ENCODE results near the gene SOX21. TPM values are rescaled to one million over a fixed set of nuclear protein-coding genes. Genes with fewer than 3 reads are reported as not detected.

SOX21 gene
- total RNA-seq, result 0.18 TPM
- long read RNA-seq, result 0 reads

- Histone ChIP-seq H3K36me3 (no peaks in the 10 kb centered on the region), H3K4me1 (peaks cover 33% of the 10 kb centered on the region), H3K27me3 (ENCODE audit: low read depth) (peaks cover 90% of the 10 kb centered on the region), H3K4me3 (peak within 1 kb of the TSS; percentile 46), H3K27ac (no peak within 1 kb of the TSS), H3K9me3 (no peaks in the 10 kb centered on the region)
- DNase-seq (no peak), ATAC-seq (peak in 1 of 2 donors; percentile 16)
- TF ChIP-seq CTCF (IDR thresholded peaks at IDR 0.05), result no peak
- intact Hi-C loops (cut with DNase I), result no loop called here
Measured at GRCh38 chr13:94712287-94712811, at the start of gene SOX21. SOX21 (minus strand) TSS chr13:94712545; CDS start chr13:94712049, 496 bp downstream.

- no peaks in the 10 kb centered on the region for H3K9me3 ChIP-seq
- H3K36me3 ChIP-seq, result no peaks in the 10 kb centered on the region
- TF ChIP-seq CTCF (IDR thresholded peaks at IDR 0.05), result no peak
- intact Hi-C loops (cut with DNase I), result no loop called here
- H3K27ac ChIP-seq, result no peak overlapping the region
- H3K4me3 ChIP-seq, result no peak overlapping the region
- DNase-seq, result no peak
- H3K4me1 ChIP-seq, result no peaks in the 10 kb centered on the region
- peaks cover 9% of the 10 kb centered on the region for H3K27me3 ChIP-seq (ENCODE audit: low read depth)
- no peak for ATAC-seq
Measured at GRCh38 chr13:94761407-94761806, 49.1 kb upstream of the SOX21 start.

- DNase-seq, result no peak
- Histone ChIP-seq H3K27me3 (ENCODE audit: low read depth) (peaks cover 3% of the 10 kb centered on the region), H3K36me3 (no peaks in the 10 kb centered on the region), H3K4me3 (no peak overlapping the region), H3K27ac (no peak overlapping the region), H3K9me3 (no peaks in the 10 kb centered on the region), H3K4me1 (no peaks in the 10 kb centered on the region)
- intact Hi-C loops (cut with DNase I), result no loop called here
- no peak for TF ChIP-seq CTCF (IDR thresholded peaks at IDR 0.05)
- no peak for ATAC-seq
Measured at GRCh38 chr13:94759120-94759728, 46.9 kb upstream of the SOX21 start.

- Histone ChIP-seq H3K4me3 (no peak overlapping the region), H3K36me3 (no peaks in the 10 kb centered on the region), H3K27me3 (ENCODE audit: low read depth) (peaks cover under 1% of the 10 kb centered on the region), H3K27ac (no peak overlapping the region), H3K9me3 (no peaks in the 10 kb centered on the region), H3K4me1 (no peaks in the 10 kb centered on the region)
- intact Hi-C loops (cut with DNase I), result no loop called here
- DNase-seq (no peak), ATAC-seq (no peak)
- TF ChIP-seq CTCF (IDR thresholded peaks at IDR 0.05), result no peak
Measured at GRCh38 chr13:94758436-94758960, 46.2 kb upstream of the SOX21 start.

GRCh38 chr13:94753327-94753726 is 41.0 kb upstream of the SOX21 start:
- Histone ChIP-seq H3K27me3 (ENCODE audit: low read depth) (no peaks in the 10 kb centered on the region), H3K4me1 (no peaks in the 10 kb centered on the region), H3K27ac (no peak overlapping the region), H3K36me3 (no peaks in the 10 kb centered on the region), H3K9me3 (no peaks in the 10 kb centered on the region), H3K4me3 (no peak overlapping the region)
- ATAC-seq, result no peak
- intact Hi-C loops (cut with DNase I), result no loop called here
- TF ChIP-seq CTCF (IDR thresholded peaks at IDR 0.05), result no peak
- no peak for DNase-seq

Measured in lower lobe of right lung (tissue), 2 donors.